Neural progenitor cell (in vitro differentiated cells): ENCODE measurements around the gene EPHA3. TPM values are rescaled to one million over a fixed set of nuclear protein-coding genes. Genes with fewer than 3 reads are reported as not detected.

ENCODE experiments used
- DNase-seq: peaks from one replicate; pipeline ENCODE4 v3.0.0-alpha.2; 2016; ENCODE audit warnings: low spot score
- H2AFZ ChIP-seq: fragments of 200-600 bp; sonication (generic); replicated peaks from 2 replicates; pipeline ENCODE4 v1.6.1; 2016; ENCODE audit warnings: antibody characterized with exemption
- H3F3A ChIP-seq: fragments of 200-600 bp; sonication (generic); 2 replicates; pipeline ENCODE4 v1.6.1; 2016; ENCODE audit warnings: antibody characterized with exemption, low read depth
- H3K27ac ChIP-seq: fragments of 200-600 bp; sonication (generic); 2 replicates; pipeline ENCODE4 v1.5.1; 2016; ENCODE audit warnings: mild to moderate bottlenecking
- H3K27me3 ChIP-seq: fragments of 200-600 bp; sonication (generic); 2 replicates; pipeline ENCODE4 v1.6.1; 2016; ENCODE audit warnings: mild to moderate bottlenecking, moderate library complexity
- H3K36me3 ChIP-seq: fragments of 200-600 bp; sonication (generic); 2 replicates; pipeline ENCODE4 v1.5.1; 2016
- H3K4me1 ChIP-seq: fragments of 200-600 bp; sonication (generic); 2 replicates; pipeline ENCODE4 v1.6.1; 2016; ENCODE audit warnings: mixed run types
- H3K4me2 ChIP-seq: fragments of 200-600 bp; sonication (generic); 2 replicates; pipeline ENCODE4 v1.6.1; 2016
- H3K4me3 ChIP-seq: fragments of 200-600 bp; sonication (generic); 2 replicates; pipeline ENCODE4 v1.5.1; 2016
- H3K79me2 ChIP-seq: fragments of 200-600 bp; sonication (generic); 2 replicates; pipeline ENCODE4 v1.6.1; 2016; ENCODE audit warnings: low read depth
- H3K9ac ChIP-seq: fragments of 200-600 bp; sonication (generic); 2 replicates; pipeline ENCODE4 v1.6.1; 2016
- H3K9me3 ChIP-seq: fragments of 200-600 bp; sonication (generic); 2 replicates; pipeline ENCODE4 v1.5.1; 2016; ENCODE audit warnings: low read depth
- H4K20me1 ChIP-seq: fragments of 200-600 bp; sonication (generic); 2 replicates; pipeline ENCODE4 v1.6.1; 2016; ENCODE audit warnings: low read depth
- H3K27ac Mint-ChIP-seq: 3 replicates; pipeline ENCODE4 v1.8.0; 2021; ENCODE audit warnings: mixed read lengths
- H3K27me3 Mint-ChIP-seq: 2 replicates; pipeline ENCODE4 v1.8.0; 2022; ENCODE audit warnings: low read depth, mild to moderate bottlenecking, inconsistent platforms, moderate library complexity, mixed read lengths; ENCODE audit not compliant: insufficient read depth
- H3K36me3 Mint-ChIP-seq: 3 replicates; pipeline ENCODE4 v1.8.0; 2021; ENCODE audit warnings: mixed read lengths
- H3K4me1 Mint-ChIP-seq: 3 replicates; pipeline ENCODE4 v1.8.0; 2021; ENCODE audit warnings: mixed read lengths
- H3K4me3 Mint-ChIP-seq: 3 replicates; pipeline ENCODE4 v1.8.0; 2021; ENCODE audit warnings: mild to moderate bottlenecking, moderate library complexity, mixed read lengths
- H3K9me3 Mint-ChIP-seq: 3 replicates; pipeline ENCODE4 v1.8.0; 2020; ENCODE audit warnings: mixed read lengths
- CTCF ChIP-seq: fragments of 200-600 bp; sonication (generic); IDR thresholded peaks from 2 replicates; pipeline ENCODE4 v1.5.1; 2017; ENCODE audit warnings: antibody characterized with exemption, mild to moderate bottlenecking
- EZH2 ChIP-seq: fragments of 200-600 bp; sonication (generic); IDR thresholded peaks from 2 replicates; pipeline ENCODE4 v1.6.1; 2017; ENCODE audit warnings: antibody characterized with exemption, mild to moderate bottlenecking, moderate library complexity
- EZH2phosphoT487 ChIP-seq: fragments of 200-600 bp; sonication (generic); IDR thresholded peaks from 2 replicates; pipeline ENCODE4 v1.6.1; 2017; ENCODE audit warnings: antibody characterized with exemption
- total RNA-seq: library from RNA; depleted of rRNA; stranded (reverse); fragments of >200 nt; gene quantifications from 2 replicates; pipeline ENCODE4 v1.2.3, GENCODE V29; 2015; ENCODE audit warnings: low replicate concordance

EPHA3 gene
- total RNA-seq, 1 donor from 2014 or later, result 0.36 TPM

GRCh38 chr3:89326997-89327396 is 219.6 kb downstream of the EPHA3 start:
- H3K27ac Mint-ChIP-seq, result no peak overlapping the region
- H2AFZ ChIP-seq, result no peak overlapping the region
- DNase-seq, result no peak
- no peaks in the 10 kb centered on the region for H3K9me3 Mint-ChIP-seq
- H3K9ac ChIP-seq, result no peak overlapping the region
- peaks cover 7% of the 10 kb centered on the region for H3K36me3 Mint-ChIP-seq
- no peak overlapping the region for H3K4me3 Mint-ChIP-seq
- no peak overlapping the region for H3K4me3 ChIP-seq
- H3K27me3 Mint-ChIP-seq, result no peaks in the 10 kb centered on the region
- no peaks in the 10 kb centered on the region for H3K36me3 ChIP-seq
- no peaks in the 10 kb centered on the region for H3F3A ChIP-seq
- H3K4me1 Mint-ChIP-seq, result peaks cover 12% of the 10 kb centered on the region
- no peaks in the 10 kb centered on the region for H4K20me1 ChIP-seq
- H3K4me1 ChIP-seq, result peaks cover 2% of the 10 kb centered on the region
- no peak overlapping the region for H3K27ac ChIP-seq
- H3K27me3 ChIP-seq, result no peaks in the 10 kb centered on the region
- H3K4me2 ChIP-seq, result no peak overlapping the region
- H3K9me3 ChIP-seq, result no peaks in the 10 kb centered on the region
- H3K79me2 ChIP-seq, result no peaks in the 10 kb centered on the region
- TF ChIP-seq EZH2phosphoT487 (no peak), CTCF (no peak), EZH2 (no peak)

- H3K4me2 ChIP-seq, result no peak overlapping the region
These were observed 225.0 kb downstream of the EPHA3 start for GRCh38 chr3:89332386-89332785.

GRCh38 chr3:89332793-89333192 is 225.4 kb downstream of the EPHA3 start:
- Histone ChIP-seq H3K4me1 (peaks cover 14% of the 10 kb centered on the region), H3F3A (no peaks in the 10 kb centered on the region), H3K27me3 (no peaks in the 10 kb centered on the region), H3K9me3 (no peaks in the 10 kb centered on the region), H2AFZ (peak overlapping the region; percentile 83), H3K4me3 (no peak overlapping the region), H3K79me2 (no peaks in the 10 kb centered on the region), H3K9ac (no peak overlapping the region), H3K36me3 (no peaks in the 10 kb centered on the region), H3K27ac (no peak overlapping the region), H4K20me1 (no peaks in the 10 kb centered on the region), H3K4me2 (no peak overlapping the region)
- H3K4me3 Mint-ChIP-seq, result no peak overlapping the region
- TF ChIP-seq EZH2, result no peak
- TF ChIP-seq CTCF, result no peak
- TF ChIP-seq EZH2phosphoT487, result no peak
- H3K36me3 Mint-ChIP-seq, result peaks cover 7% of the 10 kb centered on the region
- DNase-seq, result no peak
- no peak overlapping the region for H3K27ac Mint-ChIP-seq
- H3K9me3 Mint-ChIP-seq, result no peaks in the 10 kb centered on the region
- H3K4me1 Mint-ChIP-seq, result peaks cover 19% of the 10 kb centered on the region
- H3K27me3 Mint-ChIP-seq, result no peaks in the 10 kb centered on the region

More at GRCh38 chr3:89332386-89332785, 225.0 kb downstream of the EPHA3 start:
- H3K27me3 ChIP-seq, result no peaks in the 10 kb centered on the region
- no peak overlapping the region for H3K27ac ChIP-seq
- H3K9me3 ChIP-seq, result no peaks in the 10 kb centered on the region
- H3K9ac ChIP-seq, result no peak overlapping the region
- no peaks in the 10 kb centered on the region for H3F3A ChIP-seq
- Mint-ChIP-seq H3K4me3 (no peak overlapping the region), H3K9me3 (no peaks in the 10 kb centered on the region), H3K36me3 (peaks cover 7% of the 10 kb centered on the region), H3K4me1 (peaks cover 19% of the 10 kb centered on the region), H3K27ac (peak overlapping the region; percentile 42), H3K27me3 (no peaks in the 10 kb centered on the region)
- peaks cover 14% of the 10 kb centered on the region for H3K4me1 ChIP-seq
- peak overlapping the region; percentile 83 for H2AFZ ChIP-seq
- H3K36me3 ChIP-seq, result no peaks in the 10 kb centered on the region
- H3K79me2 ChIP-seq, result no peaks in the 10 kb centered on the region
- H4K20me1 ChIP-seq, result no peaks in the 10 kb centered on the region
- TF ChIP-seq EZH2 (no peak), CTCF (no peak), EZH2phosphoT487 (no peak)
- DNase-seq, result peak; percentile 17
- H3K4me3 ChIP-seq, result no peak overlapping the region
